ENCODE measurements around the gene ZBTB32.

- TF ChIP-seq CHD1 (IDR thresholded peaks at IDR 0.05; ENCODE audit: low read depth, low read length) (no peak), CTCF (IDR thresholded peaks at IDR 0.05; ENCODE audit: control extremely low read depth in 1 of 3, insufficient read depth in 1 of 3, low read depth in 1 of 3, low read length in 3 of 3) (peak; percentile 15 to 52 (median 48)), SRF (IDR thresholded peaks at IDR 0.05; ENCODE audit: low read depth, low read length) (no peak), PHF8 (conservative IDR thresholded peaks at IDR 0.05; ENCODE audit: low read depth, low read length) (peak; percentile 61), BACH1 (IDR thresholded peaks at IDR 0.05; ENCODE audit: low read length) (no peak), TCF12 (IDR thresholded peaks at IDR 0.05; ENCODE audit: low read depth, low read length) (no peak)
These were observed 40.3 kb downstream of the ZBTB32 start for GRCh38 chr19:35744430-35745327.
